HEK293 (cell line): ENCODE data around the gene COL25A1.

Source experiments
- CTCF ChIA-PET: fragments of 350-600 bp; formaldehyde crosslinking; extraction: SDS; loops from one replicate; lab custom pipeline; 2021; ENCODE audit warnings: antibody characterized with exemption; lab: Yijun Ruan, JAX
- POLR2A ChIA-PET: fragments of 300-600 bp; formaldehyde crosslinking; extraction: SDS; loops from one replicate; lab custom pipeline; 2020; ENCODE audit warnings: antibody characterized with exemption, inconsistent platforms; lab: Yijun Ruan, JAX
- H3K27ac ChIP-seq: fragments of 200-500 bp; sonication (Bioruptor generic); 2 replicates; pipeline ENCODE4 v1.5.1; 2014; ENCODE audit warnings: low read depth, low read length, control low read depth, inconsistent platforms; ENCODE audit errors: extremely low read depth
- H3K36me3 ChIP-seq, 2 experiments: fragments of 200-500 bp in 1 of 2; sonication (Bioruptor generic) in 1 of 2; 1 replicate in 1 of 2; 2 replicates in 1 of 2; pipeline ENCODE4 v1.5.1; 2014 to 2017; ENCODE audit warnings: inconsistent platforms in 2 of 2, low read length in 2 of 2; ENCODE audit not compliant: control insufficient read depth in 2 of 2, insufficient read depth in 1 of 2
- H3K4me1 ChIP-seq: fragments of 200-500 bp; sonication (Bioruptor generic); 2 replicates; pipeline ENCODE4 v1.5.1; 2014; ENCODE audit warnings: mild to moderate bottlenecking, low read length, inconsistent platforms; ENCODE audit not compliant: control insufficient read depth, insufficient read depth
- H3K4me3 ChIP-seq: 2 replicates; pipeline ENCODE4 v1.5.1; 2011; ENCODE audit warnings: low read depth, mild to moderate bottlenecking, control low read depth, low read length, moderate library complexity
- H3K9me3 ChIP-seq: fragments of 200-500 bp; sonication (Bioruptor generic); 2 replicates; pipeline ENCODE4 v1.5.1; 2014; ENCODE audit warnings: low read depth, low read length, inconsistent platforms; ENCODE audit not compliant: control insufficient read depth, insufficient read depth
- BCL11B ChIP-seq: fragments of 450-650 bp; formaldehyde crosslinking; IDR thresholded peaks from 2 replicates; pipeline ENCODE4 v1.5.1; 2016; ENCODE audit warnings: low read depth, missing biosample characterization, missing genetic modification characterization
- FEZF1 ChIP-seq: fragments of 450-650 bp; formaldehyde crosslinking; IDR thresholded peaks from 2 replicates; pipeline ENCODE4 v1.5.1; 2016; ENCODE audit warnings: missing biosample characterization, missing genetic modification characterization
- GFI1B ChIP-seq: fragments of 450-650 bp; formaldehyde crosslinking; IDR thresholded peaks from 2 replicates; pipeline ENCODE4 v1.5.1; 2016; ENCODE audit warnings: missing biosample characterization, missing genetic modification characterization
- GLIS2 ChIP-seq: fragments of 450-650 bp; formaldehyde crosslinking; IDR thresholded peaks from 2 replicates; pipeline ENCODE4 v1.5.1; 2016; ENCODE audit warnings: missing biosample characterization, missing genetic modification characterization
- INSM2 ChIP-seq: fragments of 450-650 bp; formaldehyde crosslinking; IDR thresholded peaks from 2 replicates; pipeline ENCODE4 v1.5.1; 2016; ENCODE audit warnings: missing biosample characterization, missing genetic modification characterization
- KLF17 ChIP-seq: fragments of 450-650 bp; formaldehyde crosslinking; IDR thresholded peaks from 2 replicates; pipeline ENCODE4 v1.5.1; 2016; ENCODE audit warnings: missing biosample characterization, missing genetic modification characterization
- MYNN ChIP-seq: fragments of 450-650 bp; formaldehyde crosslinking; IDR thresholded peaks from 2 replicates; pipeline ENCODE4 v1.5.1; 2016; ENCODE audit warnings: missing biosample characterization, missing genetic modification characterization, borderline replicate concordance
- PRDM10 ChIP-seq: fragments of 450-650 bp; formaldehyde crosslinking; IDR thresholded peaks from 2 replicates; pipeline ENCODE4 v1.5.1; 2016; ENCODE audit warnings: missing biosample characterization, missing genetic modification characterization
- ZBTB26 ChIP-seq: fragments of 450-650 bp; formaldehyde crosslinking; optimal IDR thresholded peaks from 2 replicates; pipeline ENCODE3; 2016; ENCODE audit warnings: missing biosample characterization, mild to moderate bottlenecking, missing genetic modification characterization
- ZBTB48 ChIP-seq: fragments of 450-650 bp; formaldehyde crosslinking; IDR thresholded peaks from 2 replicates; pipeline ENCODE4 v1.5.1; 2016; ENCODE audit warnings: missing biosample characterization, missing genetic modification characterization
- ZNF112 ChIP-seq: fragments of 450-650 bp; formaldehyde crosslinking; IDR thresholded peaks from 2 replicates; pipeline ENCODE4 v1.5.0; 2017; ENCODE audit warnings: missing biosample characterization, missing genetic modification characterization
- ZNF23 ChIP-seq: fragments of 450-650 bp; formaldehyde crosslinking; IDR thresholded peaks from 2 replicates; pipeline ENCODE4 v1.5.1; 2016; ENCODE audit warnings: missing biosample characterization, missing genetic modification characterization, borderline replicate concordance
- ZNF274 ChIP-seq, 2 experiments: fragments of 200-500 bp in 1 of 2; fragments of 450-650 bp in 1 of 2; sonication (Bioruptor generic) in 1 of 2; formaldehyde crosslinking in 1 of 2; IDR thresholded peaks; 2 replicates each; pipeline versions ENCODE4 v1.5.1 to v1.6.1; 2014 to 2016; ENCODE audit warnings: borderline replicate concordance in 1 of 2, inconsistent platforms in 1 of 2, low read length in 1 of 2, missing biosample characterization in 1 of 2, missing genetic modification characterization in 1 of 2
- ZNF292 ChIP-seq: fragments of 450-650 bp; formaldehyde crosslinking; IDR thresholded peaks from 2 replicates; pipeline ENCODE4 v1.5.1; 2016; ENCODE audit warnings: low read depth, missing biosample characterization, missing genetic modification characterization, borderline replicate concordance
- ZNF416 ChIP-seq: fragments of 450-650 bp; formaldehyde crosslinking; IDR thresholded peaks from 2 replicates; pipeline ENCODE4 v1.5.1; 2016; ENCODE audit warnings: missing biosample characterization, missing genetic modification characterization
- ZNF518A ChIP-seq: fragments of 450-650 bp; formaldehyde crosslinking; conservative IDR thresholded peaks from 2 replicates; pipeline ENCODE4 v1.5.1; 2016; ENCODE audit warnings: low read depth, missing biosample characterization, missing genetic modification characterization
- ZNF571 ChIP-seq: fragments of 450-650 bp; formaldehyde crosslinking; IDR thresholded peaks from 2 replicates; pipeline ENCODE4 v1.5.0; 2017; ENCODE audit warnings: missing biosample characterization, missing genetic modification characterization
- ZNF639 ChIP-seq: fragments of 450-650 bp; formaldehyde crosslinking; IDR thresholded peaks from 2 replicates; pipeline ENCODE4 v1.5.1; 2016; ENCODE audit warnings: missing biosample characterization, missing genetic modification characterization
- ZNF692 ChIP-seq: fragments of 450-650 bp; formaldehyde crosslinking; IDR thresholded peaks from 2 replicates; pipeline ENCODE4 v1.5.1; 2016; ENCODE audit warnings: missing biosample characterization, missing genetic modification characterization

The COL25A1 gene

GRCh38 chr4:109185951-109186350 is 116.5 kb downstream of the COL25A1 start:
- no peak overlapping the region for H3K4me3 ChIP-seq
- no peak for TF ChIP-seq ZNF639
- TF ChIP-seq ZNF571 (tag by site-specific recombination), result no peak
- TF ChIP-seq ZBTB26 (tag by site-specific recombination), result no peak
- no peak for TF ChIP-seq ZNF23
- ChIA-PET CTCF (interaction anchor here (0.7 kb wide), 1 partner anchor 1392 kb away, joined by 3 read pairs; no protein-coding TSS in a partner anchor), POLR2A (no interaction called here)
- H3K36me3 ChIP-seq, result no peaks in the 10 kb centered on the region
- no peak overlapping the region for H3K27ac ChIP-seq
- no peaks in the 10 kb centered on the region for H3K4me1 ChIP-seq
- no peaks in the 10 kb centered on the region for H3K9me3 ChIP-seq

- POLR2A ChIA-PET, result no interaction called here
- no peak overlapping the region for H3K4me3 ChIP-seq
- H3K9me3 ChIP-seq, result no peaks in the 10 kb centered on the region
- CTCF ChIA-PET, result no interaction called here
- H3K27ac ChIP-seq, result no peak overlapping the region
- no peaks in the 10 kb centered on the region for H3K4me1 ChIP-seq
- no peaks in the 10 kb centered on the region for H3K36me3 ChIP-seq
- no peak for TF ChIP-seq BCL11B (tag by site-specific recombination)
- TF ChIP-seq MYNN (tag by site-specific recombination), result no peak
- no peak for TF ChIP-seq KLF17 (tag by site-specific recombination)
- no peak for TF ChIP-seq ZNF112 (tag by site-specific recombination)
- no peak for TF ChIP-seq INSM2
- no peak for TF ChIP-seq ZNF692
- no peak for TF ChIP-seq GLIS2 (tag by site-specific recombination)
- TF ChIP-seq GFI1B, result no peak
- TF ChIP-seq ZNF292 (tag by site-specific recombination), result no peak
- TF ChIP-seq ZBTB48 (tag by site-specific recombination), result no peak
- TF ChIP-seq ZNF274 (IDR thresholded peaks at IDR 0.05; ENCODE audit: low read length), result no peak
- no peak for TF ChIP-seq ZNF274 (tag by site-specific recombination; IDR thresholded peaks at IDR 0.05; ENCODE audit: borderline replicate concordance)
- no peak for TF ChIP-seq PRDM10 (tag by site-specific recombination)
- no peak for TF ChIP-seq ZNF518A (tag by site-specific recombination)
- no peak for TF ChIP-seq FEZF1 (tag by site-specific recombination)
- TF ChIP-seq ZNF416 (tag by site-specific recombination), result no peak
Observed at GRCh38 chr4:109185548-109185947, 116.9 kb downstream of the COL25A1 start.
